GM12878 (cell line): ENCODE measurements around the gene TRIM58. TPM values are rescaled to one million over a fixed set of nuclear protein-coding genes. Genes with fewer than 3 reads are reported as not detected.

Source experiments
- BRCA1 ChIP-seq: IDR thresholded peaks from 2 replicates; pipeline ENCODE4 v1.6.1; 2011; ENCODE audit warnings: low read depth, low read length, improper control_type of control experiment
- CHD4 ChIP-seq: fragments of 200-600 bp; sonication (generic); IDR thresholded peaks from 2 replicates; pipeline ENCODE4 v1.6.1; 2016; ENCODE audit warnings: mild to moderate bottlenecking
- EP300 ChIP-seq, 2 experiments: fragments of 150-350 bp in 1 of 2; IDR thresholded peaks; 2 replicates each; pipeline ENCODE4 v1.6.1; 2011 to 2012; ENCODE audit warnings: low read depth in 2 of 2, low read length in 2 of 2, borderline replicate concordance in 1 of 2, improper control_type of control experiment in 1 of 2, inconsistent platforms in 1 of 2; ENCODE audit not compliant: control insufficient read depth in 1 of 2
- PKNOX1 ChIP-seq: fragments of 450-650 bp; IDR thresholded peaks from 2 replicates; pipeline ENCODE4 v1.6.1; 2016; ENCODE audit warnings: mild to moderate bottlenecking
- RAD51 ChIP-seq: fragments of 450-650 bp; IDR thresholded peaks from 2 replicates; pipeline ENCODE4 v1.6.1; 2016; ENCODE audit warnings: moderate library complexity, mild to moderate bottlenecking, inconsistent platforms
- STAT1 ChIP-seq: fragments of 450-650 bp; conservative IDR thresholded peaks from 2 replicates; pipeline ENCODE4 v1.6.1; 2014; ENCODE audit warnings: antibody characterized with exemption, mild to moderate bottlenecking
- TAF1 ChIP-seq: IDR thresholded peaks from 2 replicates; pipeline ENCODE4 v1.6.1; 2011; ENCODE audit warnings: mild to moderate bottlenecking, low read depth, low read length, borderline replicate concordance
- ZBTB11 ChIP-seq: fragments of 450-650 bp; formaldehyde crosslinking; IDR thresholded peaks from 2 replicates; pipeline ENCODE4 v1.5.0; 2022; ENCODE audit warnings: mild to moderate bottlenecking, missing genetic modification characterization
- ZNF24 ChIP-seq: fragments of 450-650 bp; IDR thresholded peaks from 2 replicates; pipeline ENCODE4 v1.6.1; 2017; ENCODE audit warnings: antibody characterized with exemption, mild to moderate bottlenecking
- ZNF592 ChIP-seq: fragments of 450-650 bp; IDR thresholded peaks from 2 replicates; pipeline ENCODE4 v1.6.1; 2017; ENCODE audit warnings: mild to moderate bottlenecking, moderate library complexity
- polyA plus RNA-seq, 11 experiments: library from polyadenylated mRNA; depleted of rRNA in 4 of 11; unstranded in 6 of 11; stranded (reverse) in 5 of 11; fragments of >200 nt; fragmentation: Nextera tagmentation in 4 of 11; fragmentation: Illumina TruSeq in 1 of 11; extraction: Ambion mirVana in 4 of 11; extraction: Trizol in 1 of 11; gene quantifications; 1 replicate in 1 of 11; 2 replicates in 10 of 11; pipeline versions ENCODE4 v1.2.1 to v1.2.3, GENCODE V29; 2011 to 2016; ENCODE audit warnings: inconsistent platforms in 2 of 11, missing spikeins in 2 of 11, low read depth in 1 of 11
- total RNA-seq, 4 experiments: library from RNA; depleted of rRNA in 3 of 4; stranded (reverse); fragments of >200 nt in 3 of 4; fragmentation: Illumina TruSeq in 1 of 4; extraction: Trizol in 1 of 4; gene quantifications; 2 replicates each; pipeline versions ENCODE4 v1.2.1 to v1.2.3, GENCODE V29; 2013 to 2021

TRIM58 gene
- total and polyA plus RNA-seq, 10 of the 15 experiments (the other 5 are each of a cell fraction or from before 2014, with no cell fraction given): not detected

GRCh38 chr1:247833601-247834000 lies 23.4 kb upstream of the TRIM58 start (continued):
- TF ChIP-seq ZNF592 (no peak), EP300 (IDR thresholded peaks at IDR 0.05; ENCODE audit: borderline replicate concordance in 1 of 2, control insufficient read depth in 1 of 2, low read depth in 2 of 2, low read length in 2 of 2) (no peak), BRCA1 (no peak), RAD51 (no peak), STAT1 (no peak), ZNF24 (no peak), TAF1 (no peak), ZBTB11 (CRISPR knock-in tag) (no peak), PKNOX1 (no peak), CHD4 (no peak)
